Ovary (tissue), 9 donors: ENCODE measurements around the gene INHBA. TPM values are rescaled to one million over a fixed set of nuclear protein-coding genes. Genes with fewer than 3 reads are reported as not detected.

Source experiments
- DNase-seq, 5 donors: peaks; one replicate each; pipeline ENCODE4 v3.0.0-alpha.2; 2019 to 2020
- H3K27ac ChIP-seq, 2 donors: fragments of 200-600 bp; one replicate each; pipeline versions ENCODE4 v1.5.1 to v1.8.0; 2019 to 2022
- H3K27me3 ChIP-seq: fragments of 200-600 bp; one replicate; pipeline ENCODE4 v1.8.0; 2022
- H3K36me3 ChIP-seq: fragments of 200-600 bp; sonication (generic); one replicate; pipeline ENCODE4 v1.5.1; 2019
- H3K4me1 ChIP-seq: one replicate; pipeline ENCODE4 v1.8.1; 2013; ENCODE audit warnings: mild to moderate bottlenecking, moderate library complexity; ENCODE audit not compliant: insufficient read depth
- H3K4me3 ChIP-seq: fragments of 200-600 bp; sonication (generic); one replicate; pipeline ENCODE4 v1.5.1; 2017
- H3K9me3 ChIP-seq, 2 donors: fragments of 200-600 bp in 1 of 2; sonication (generic) in 1 of 2; one replicate each; pipeline versions ENCODE4 v1.5.1 to v1.8.1; 2013 to 2019; ENCODE audit warnings: mild to moderate bottlenecking in 1 of 2, moderate library complexity in 1 of 2
- CTCF ChIP-seq, 3 donors: fragments of 450-650 bp in 2 of 3; fragments of 200-600 bp in 1 of 3; IDR thresholded peaks; one replicate each; pipeline versions ENCODE4 v1.5.1 to v1.8.0; 2016 to 2022; ENCODE audit warnings: antibody characterized with exemption in 3 of 3, mild to moderate bottlenecking in 1 of 3
- EP300 ChIP-seq: sonication (generic); formaldehyde crosslinking; IDR thresholded peaks from one replicate; pipeline ENCODE4 v1.6.1; 2017; ENCODE audit warnings: antibody characterized with exemption
- POLR2A ChIP-seq: fragments of 450-650 bp; IDR thresholded peaks from one replicate; pipeline ENCODE4 v1.6.1; 2017; ENCODE audit warnings: antibody characterized with exemption, mild to moderate bottlenecking, moderate library complexity
- WGBS, 3 donors: extraction: QIAGEN DNeasy Blood & Tissue Kit in 1 of 3; methylation state at CpG; one replicate each; pipeline versions ENCODE4 v1.1.5 to v1.1.7; 2013 to 2017; 5-methylcytosine and 5-hydroxymethylcytosine counted together
- intact Hi-C, 4 donors: fragments of 100-400 bp; cut with DNase I; formaldehyde crosslinking; loops; one replicate each; pipeline versions ENCODE4 v1.11.0 to v1.15.1; 2022 to 2023
- polyA plus RNA-seq, 2 donors: library from polyadenylated mRNA; stranded (reverse); fragments of 200-250 nt in 1 of 2; fragments of 350-450 nt in 1 of 2; fragmentation: Illumina TruSeq in 1 of 2; extraction: RNeasy Lipid Tissue Mini Kit (QIAGEN cat#74804) in 1 of 2; gene quantifications; one replicate each; pipeline ENCODE4 v1.2.3, GENCODE V29; 2013 to 2014
- total RNA-seq, 7 donors: library from RNA; depleted of rRNA in 2 of 7; stranded (reverse); fragments of >200 nt in 2 of 7; fragmentation: NEBNext Ultra II Directional in 3 of 7; extraction: Animal tissue kit (Norgen Biotek cat#: 25700) in 3 of 7; gene quantifications; one replicate each; pipeline versions ENCODE4 v1.1.0 to v1.2.4, GENCODE V29; 2016 to 2023
- donor health status: DM: no; HTN: no; CAD: no; lungs with moderate emphysema.
- donor health status: DM: no; HTN: no; CAD: no.
- donor health status: Bipolar disorder and iron deficiency.
- donor health status: DM: yes; HTN: yes; CAD: no.
- donor health status: DM: no; HTN: no; CAD: no.
- donor health status: DM: yes; HTN: yes; CAD: no.

Gene INHBA
- total and polyA plus RNA-seq, 9 donors, result 2.1 to 18.0 (median 5.8) TPM

- Histone ChIP-seq H3K36me3 (no peaks in the 10 kb centered on the region), H3K9me3 (no peaks in the 10 kb centered on the region), H3K27ac (no peak overlapping the region), H3K27me3 (no peaks in the 10 kb centered on the region), H3K4me1 (no peaks in the 10 kb centered on the region), H3K4me3 (no peak overlapping the region)
- TF ChIP-seq CTCF (IDR thresholded peaks at IDR 0.05), result no peak
- TF ChIP-seq EP300, result no peak
- no peak for TF ChIP-seq POLR2A
- WGBS, 3 donors, result 76 to 96% (median 91%) methylated on average over 2 of the region's 2 CpGs
- intact Hi-C loops, result loop anchor here in 1 of 4 donors (5.0 kb wide), 1 partner anchor 57 kb away; no protein-coding TSS in a partner anchor
- DNase-seq, result no peak
These were observed 23.3 kb downstream of the INHBA start for GRCh38 chr7:41679566-41679965.

GRCh38 chr7:41674505-41675023, 28.3 kb downstream of the INHBA start:
- H3K4me1 ChIP-seq, result no peaks in the 10 kb centered on the region
- no peaks in the 10 kb centered on the region for H3K27me3 ChIP-seq
- H3K27ac ChIP-seq, result no peak overlapping the region
- H3K36me3 ChIP-seq, result no peaks in the 10 kb centered on the region
- no peaks in the 10 kb centered on the region for H3K9me3 ChIP-seq
- DNase-seq, result no peak
- H3K4me3 ChIP-seq, result no peak overlapping the region
- intact Hi-C loops, result loop anchor here in 1 of 4 donors (5.0 kb wide), 1 partner anchor 52 kb away; no protein-coding TSS in a partner anchor
- TF ChIP-seq EP300 (no peak), CTCF (IDR thresholded peaks at IDR 0.05) (no peak), POLR2A (no peak)
- WGBS, 3 donors, result 63 to 70% (median 65%) methylated on average over 4 of the region's 4 CpGs

DNA sequence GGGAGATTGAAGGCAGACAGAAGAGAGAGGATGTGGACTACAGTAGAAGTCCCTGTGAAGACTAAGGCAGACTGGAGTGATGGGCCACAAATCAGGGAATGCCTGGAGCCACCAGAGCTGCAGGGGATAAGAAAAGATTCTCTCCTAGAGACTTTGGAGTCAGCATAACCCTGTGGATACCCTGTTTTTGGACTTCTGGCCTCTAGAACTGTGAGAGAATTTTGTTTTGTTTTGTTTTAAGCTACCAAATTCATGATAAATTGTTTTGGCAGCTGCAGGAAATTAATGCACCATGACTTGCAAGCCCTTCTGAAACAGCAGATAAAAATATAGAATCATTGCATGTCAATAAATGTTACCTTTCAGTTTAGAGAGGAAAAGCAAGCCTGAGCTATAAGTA, 41.3 kb downstream of the INHBA start:
- Histone ChIP-seq H3K9me3 (no peaks in the 10 kb centered on the region), H3K4me3 (no peak overlapping the region), H3K4me1 (no peaks in the 10 kb centered on the region), H3K27ac (no peak overlapping the region), H3K36me3 (no peaks in the 10 kb centered on the region), H3K27me3 (no peaks in the 10 kb centered on the region)
- TF ChIP-seq POLR2A (no peak), CTCF (IDR thresholded peaks at IDR 0.05) (no peak), EP300 (no peak)
- no peak for DNase-seq
- intact Hi-C loops, result no loop called here

GRCh38 chr7:41659539-41659938, 43.4 kb downstream of the INHBA start:
- H3K9me3 ChIP-seq, result no peaks in the 10 kb centered on the region
- intact Hi-C loops, result no loop called here
- WGBS, 3 donors, result 83 to 88% (median 87%) methylated on average over 3 of the region's 3 CpGs
- TF ChIP-seq EP300, result no peak
- no peak for TF ChIP-seq POLR2A
- TF ChIP-seq CTCF (IDR thresholded peaks at IDR 0.05), result no peak
- H3K27me3 ChIP-seq, result no peaks in the 10 kb centered on the region
- no peaks in the 10 kb centered on the region for H3K4me1 ChIP-seq
- DNase-seq, result no peak
- H3K27ac ChIP-seq, result no peak overlapping the region
- H3K36me3 ChIP-seq, result no peaks in the 10 kb centered on the region
- H3K4me3 ChIP-seq, result no peak overlapping the region
